ENCODE measurements around the gene TMEM30A.

The TMEM30A gene

GRCh38 chr6:75307364-75308004, 22.9 kb upstream of the TMEM30A start:
- no peak overlapping the region for H3K27ac ChIP-seq (ENCODE audit: low read depth, low read length)
- H3K27me3 ChIP-seq (ENCODE audit: insufficient read depth, low read length) = no peaks in the 10 kb centered on the region
- no peaks in the 10 kb centered on the region for H3K9me3 ChIP-seq (ENCODE audit: insufficient read depth, low read depth, low read length)
- peaks cover 15% of the 10 kb centered on the region for H3K4me1 ChIP-seq (ENCODE audit: insufficient read depth, low read length)
- H3K9ac ChIP-seq (ENCODE audit: low read depth, low read length) = no peak overlapping the region
- no peaks in the 10 kb centered on the region for H3K36me3 ChIP-seq (ENCODE audit: insufficient read depth, low read length)
- no peak overlapping the region for H3K4me3 ChIP-seq (ENCODE audit: low read length)
- 91% methylated on average over 2 of the region's 2 CpGs for WGBS

GRCh38 chr6:75306064-75306463, 21.5 kb upstream of the TMEM30A start:
- H3K36me3 ChIP-seq (ENCODE audit: insufficient read depth, low read length) = no peaks in the 10 kb centered on the region
- H3K4me1 ChIP-seq (ENCODE audit: insufficient read depth, low read length) = peaks cover 15% of the 10 kb centered on the region
- H3K4me3 ChIP-seq (ENCODE audit: low read length) = no peak overlapping the region
- H3K27me3 ChIP-seq (ENCODE audit: insufficient read depth, low read length) = no peaks in the 10 kb centered on the region
- no peak overlapping the region for H3K27ac ChIP-seq (ENCODE audit: low read depth, low read length)
- 98% methylated on average over 3 of the region's 3 CpGs for WGBS
- H3K9ac ChIP-seq (ENCODE audit: low read depth, low read length) = no peak overlapping the region
- no peaks in the 10 kb centered on the region for H3K9me3 ChIP-seq (ENCODE audit: insufficient read depth, low read depth, low read length)

GRCh38 chr6:75305573-75305972, 21.0 kb upstream of the TMEM30A start:
- H3K27ac ChIP-seq (ENCODE audit: low read depth, low read length) = no peak overlapping the region
- H3K27me3 ChIP-seq (ENCODE audit: insufficient read depth, low read length) = no peaks in the 10 kb centered on the region
- no peak overlapping the region for H3K4me3 ChIP-seq (ENCODE audit: low read length)
- WGBS = 82% methylated on average over 5 of the region's 5 CpGs
- H3K9ac ChIP-seq (ENCODE audit: low read depth, low read length) = no peak overlapping the region
- H3K9me3 ChIP-seq (ENCODE audit: insufficient read depth, low read depth, low read length) = no peaks in the 10 kb centered on the region
- no peaks in the 10 kb centered on the region for H3K36me3 ChIP-seq (ENCODE audit: insufficient read depth, low read length)
- H3K4me1 ChIP-seq (ENCODE audit: insufficient read depth, low read length) = peaks cover 16% of the 10 kb centered on the region

- WGBS = 95% methylated on average over 3 of the region's 3 CpGs
- H3K36me3 ChIP-seq (ENCODE audit: insufficient read depth, low read length) = no peaks in the 10 kb centered on the region
- H3K9ac ChIP-seq (ENCODE audit: low read depth, low read length) = no peak overlapping the region
These were observed 17.7 kb upstream of the TMEM30A start for GRCh38 chr6:75302280-75302679.

DNA sequence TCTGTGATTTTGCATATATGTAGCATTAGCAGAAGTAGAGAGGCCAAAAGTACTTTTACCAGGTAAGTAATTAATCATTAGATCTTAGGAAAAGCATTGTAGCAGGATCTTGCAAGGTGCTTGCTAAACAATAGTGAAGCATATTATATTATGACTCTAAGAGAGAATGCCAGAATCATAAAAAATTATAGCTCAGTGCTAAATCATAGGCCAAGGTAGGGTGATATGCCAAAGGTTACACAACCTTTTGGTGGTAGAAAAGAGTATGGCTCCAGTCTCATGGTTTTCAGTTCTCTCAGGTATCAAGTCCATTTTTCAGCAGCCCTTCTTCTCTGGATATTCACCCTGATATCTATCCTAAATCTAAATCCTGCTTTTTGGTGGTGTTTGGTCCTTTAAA, 16.9 kb upstream of the TMEM30A start:
- Histone ChIP-seq H3K4me3 (ENCODE audit: low read length) (no peak overlapping the region), H3K9ac (ENCODE audit: low read depth, low read length) (no peak overlapping the region), H3K27ac (ENCODE audit: low read depth, low read length) (no peak overlapping the region)

More at GRCh38 chr6:75302280-75302679, 17.7 kb upstream of the TMEM30A start:
- no peak overlapping the region for H3K27ac ChIP-seq (ENCODE audit: low read depth, low read length)
- H3K9me3 ChIP-seq (ENCODE audit: insufficient read depth, low read depth, low read length) = no peaks in the 10 kb centered on the region
- no peak overlapping the region for H3K4me3 ChIP-seq (ENCODE audit: low read length)
- peaks cover 15% of the 10 kb centered on the region for H3K4me1 ChIP-seq (ENCODE audit: insufficient read depth, low read length)
- no peaks in the 10 kb centered on the region for H3K27me3 ChIP-seq (ENCODE audit: insufficient read depth, low read length)

GRCh38 chr6:75301088-75301487, 16.5 kb upstream of the TMEM30A start:
- no peak overlapping the region for H3K27ac ChIP-seq (ENCODE audit: low read depth, low read length)
- 100% methylated on average over 1 of the region's 2 CpGs for WGBS
- H3K9ac ChIP-seq (ENCODE audit: low read depth, low read length) = no peak overlapping the region
- no peaks in the 10 kb centered on the region for H3K9me3 ChIP-seq (ENCODE audit: insufficient read depth, low read depth, low read length)
- H3K27me3 ChIP-seq (ENCODE audit: insufficient read depth, low read length) = no peaks in the 10 kb centered on the region
- no peak overlapping the region for H3K4me3 ChIP-seq (ENCODE audit: low read length)
- H3K36me3 ChIP-seq (ENCODE audit: insufficient read depth, low read length) = no peaks in the 10 kb centered on the region
- peaks cover 15% of the 10 kb centered on the region for H3K4me1 ChIP-seq (ENCODE audit: insufficient read depth, low read length)

More for the DNA sequence above, 16.9 kb upstream of the TMEM30A start:
- Histone ChIP-seq H3K36me3 (ENCODE audit: insufficient read depth, low read length) (no peaks in the 10 kb centered on the region), H3K9me3 (ENCODE audit: insufficient read depth, low read depth, low read length) (no peaks in the 10 kb centered on the region), H3K27me3 (ENCODE audit: insufficient read depth, low read length) (no peaks in the 10 kb centered on the region), H3K4me1 (ENCODE audit: insufficient read depth, low read length) (peaks cover 15% of the 10 kb centered on the region)

GRCh38 chr6:75300531-75300855, 15.9 kb upstream of the TMEM30A start:
- Histone ChIP-seq H3K4me1 (ENCODE audit: insufficient read depth, low read length) (peaks cover 15% of the 10 kb centered on the region), H3K27me3 (ENCODE audit: insufficient read depth, low read length) (no peaks in the 10 kb centered on the region), H3K4me3 (ENCODE audit: low read length) (no peak overlapping the region), H3K36me3 (ENCODE audit: insufficient read depth, low read length) (no peaks in the 10 kb centered on the region), H3K27ac (ENCODE audit: low read depth, low read length) (no peak overlapping the region), H3K9ac (ENCODE audit: low read depth, low read length) (no peak overlapping the region), H3K9me3 (ENCODE audit: insufficient read depth, low read depth, low read length) (no peaks in the 10 kb centered on the region)
- 96% methylated on average over 1 of the region's 1 CpG for WGBS

DNA sequence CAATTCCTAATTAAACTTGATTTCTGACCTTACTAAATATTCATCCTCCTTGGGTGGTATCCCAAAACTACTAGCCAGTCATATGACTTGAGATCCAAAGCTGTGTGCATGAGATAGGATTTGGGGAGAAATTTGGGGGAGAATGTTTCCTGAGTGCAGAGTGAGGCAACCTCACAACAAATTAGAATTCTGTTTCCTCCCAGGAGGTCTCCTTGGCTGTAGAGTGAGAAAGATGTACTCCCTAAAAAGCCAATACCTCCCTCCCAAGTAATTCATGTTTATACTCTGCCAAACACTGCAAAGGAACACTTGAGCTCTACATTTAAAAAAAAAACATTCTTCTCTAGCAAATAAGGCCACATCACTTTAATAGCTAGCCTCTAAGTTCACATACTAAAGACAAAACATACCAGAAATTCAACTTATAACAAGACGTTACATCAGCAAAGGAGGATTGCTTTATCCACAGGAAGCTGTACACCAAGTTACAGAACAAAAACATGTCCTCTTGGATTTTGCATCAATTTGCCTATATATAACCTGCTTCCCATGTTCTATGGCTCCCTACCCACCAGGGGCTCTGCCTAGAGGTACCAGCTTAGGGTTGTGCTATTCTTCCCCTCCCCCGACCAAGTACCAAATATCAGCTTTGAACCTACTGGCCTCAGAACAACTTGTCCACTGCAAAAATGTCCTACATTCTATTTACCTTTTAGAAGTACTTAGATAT, 15.4 kb upstream of the TMEM30A start:
- 82% methylated on average over 2 of the region's 2 CpGs for WGBS
- H3K27me3 ChIP-seq (ENCODE audit: insufficient read depth, low read length) = no peaks in the 10 kb centered on the region
- no peaks in the 10 kb centered on the region for H3K36me3 ChIP-seq (ENCODE audit: insufficient read depth, low read length)
- peaks cover 15% of the 10 kb centered on the region for H3K4me1 ChIP-seq (ENCODE audit: insufficient read depth, low read length)
- no peak overlapping the region for H3K4me3 ChIP-seq (ENCODE audit: low read length)
- no peaks in the 10 kb centered on the region for H3K9me3 ChIP-seq (ENCODE audit: insufficient read depth, low read depth, low read length)
- H3K27ac ChIP-seq (ENCODE audit: low read depth, low read length) = no peak overlapping the region
- H3K9ac ChIP-seq (ENCODE audit: low read depth, low read length) = no peak overlapping the region

DNA sequence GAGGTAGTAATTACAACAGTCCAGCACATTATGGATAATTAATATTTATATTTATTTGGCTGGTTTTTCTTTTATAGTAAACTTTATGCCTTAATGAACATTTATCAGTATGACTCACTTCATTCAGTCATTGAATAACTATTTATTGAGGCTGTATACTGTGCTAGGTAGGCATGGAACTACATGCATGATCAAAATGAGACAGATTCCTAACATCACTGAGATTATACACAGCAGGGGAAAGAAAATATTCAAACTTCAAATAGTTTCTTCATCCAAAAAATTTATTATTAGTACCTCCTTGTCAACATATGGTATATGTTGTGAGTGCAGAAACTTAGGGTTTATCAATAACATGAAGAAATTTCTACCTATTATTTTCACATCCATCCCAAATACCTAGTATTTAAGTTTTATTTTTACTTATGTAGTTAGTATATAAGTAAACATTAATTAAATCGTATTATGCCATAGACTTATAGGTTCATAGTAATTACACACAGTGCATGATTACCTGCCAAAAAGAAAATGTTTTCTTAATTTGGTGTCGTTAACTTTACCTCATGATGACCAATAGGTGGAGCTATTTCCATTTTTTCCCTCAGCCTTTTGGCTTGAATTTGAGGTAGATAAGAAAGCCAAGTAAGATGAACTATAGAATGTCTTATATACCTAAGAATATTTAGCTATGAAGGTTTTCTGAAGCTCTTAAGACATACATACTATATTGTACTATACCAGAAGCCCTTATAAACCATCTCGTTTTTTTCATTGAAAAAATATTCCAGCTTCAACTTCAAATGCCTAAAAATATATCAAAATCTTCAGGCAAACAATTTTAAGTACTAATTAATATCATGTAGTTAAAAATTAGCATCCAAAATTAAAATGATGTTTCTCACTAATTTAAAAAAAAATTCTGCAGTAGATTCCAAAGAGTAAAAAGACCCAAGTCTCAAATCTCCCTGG, 12.5 kb upstream of the TMEM30A start:
- no peaks in the 10 kb centered on the region for H3K27me3 ChIP-seq (ENCODE audit: insufficient read depth, low read length)
- WGBS = 0% methylated on average over 2 of the region's 3 CpGs
- no peak overlapping the region for H3K4me3 ChIP-seq (ENCODE audit: low read length)
- H3K9ac ChIP-seq (ENCODE audit: low read depth, low read length) = no peak overlapping the region
- H3K27ac ChIP-seq (ENCODE audit: low read depth, low read length) = no peak overlapping the region
- no peaks in the 10 kb centered on the region for H3K36me3 ChIP-seq (ENCODE audit: insufficient read depth, low read length)
- H3K4me1 ChIP-seq (ENCODE audit: insufficient read depth, low read length) = peaks cover 15% of the 10 kb centered on the region
- H3K9me3 ChIP-seq (ENCODE audit: insufficient read depth, low read depth, low read length) = no peaks in the 10 kb centered on the region

- no peaks in the 10 kb centered on the region for H3K27me3 ChIP-seq (ENCODE audit: insufficient read depth, low read length)
- no peak overlapping the region for H3K9ac ChIP-seq (ENCODE audit: low read depth, low read length)
- H3K4me3 ChIP-seq (ENCODE audit: low read length) = no peak overlapping the region
- H3K27ac ChIP-seq (ENCODE audit: low read depth, low read length) = no peak overlapping the region
- peaks cover 22% of the 10 kb centered on the region for H3K4me1 ChIP-seq (ENCODE audit: insufficient read depth, low read length)
- no peaks in the 10 kb centered on the region for H3K9me3 ChIP-seq (ENCODE audit: insufficient read depth, low read depth, low read length)
- 98% methylated on average over 2 of the region's 2 CpGs for WGBS
- H3K36me3 ChIP-seq (ENCODE audit: insufficient read depth, low read length) = no peaks in the 10 kb centered on the region
These were observed 8.0 kb upstream of the TMEM30A start for GRCh38 chr6:75292555-75292954.

- Histone ChIP-seq H3K4me3 (ENCODE audit: low read length) (no peak overlapping the region), H3K27ac (ENCODE audit: low read depth, low read length) (no peak overlapping the region), H3K27me3 (ENCODE audit: insufficient read depth, low read length) (no peaks in the 10 kb centered on the region), H3K4me1 (ENCODE audit: insufficient read depth, low read length) (peaks cover 19% of the 10 kb centered on the region), H3K9me3 (ENCODE audit: insufficient read depth, low read depth, low read length) (no peaks in the 10 kb centered on the region), H3K36me3 (ENCODE audit: insufficient read depth, low read length) (no peaks in the 10 kb centered on the region), H3K9ac (ENCODE audit: low read depth, low read length) (no peak overlapping the region)
- no CpG with 5 or more reads among the region's 1 CpG for WGBS
These were observed 7.2 kb upstream of the TMEM30A start for GRCh38 chr6:75291744-75292143.
